IPS-20b (cell line): ENCODE measurements around the gene SEC22B.
"Not testable (repeated sequence)": the region's sequence is repeated elsewhere in the genome, so short reads cannot be mapped to it uniquely, and the experiment has no call there.

Source experiments
- H3K27ac ChIP-seq: one replicate; pipeline ENCODE4 v1.5.1; 2013; ENCODE audit warnings: low read length
- H3K27me3 ChIP-seq: 2 replicates; pipeline ENCODE4 v1.6.1; 2013; ENCODE audit warnings: mild to moderate bottlenecking, low read length, inconsistent platforms; ENCODE audit not compliant: insufficient read depth
- H3K36me3 ChIP-seq: 2 replicates; pipeline ENCODE4 v1.6.1; 2013; ENCODE audit warnings: low read depth, mild to moderate bottlenecking, inconsistent platforms, low read length, moderate library complexity; ENCODE audit not compliant: insufficient read depth
- H3K4me1 ChIP-seq: 2 replicates; pipeline ENCODE4 v1.6.1; 2013; ENCODE audit warnings: mild to moderate bottlenecking, control low read depth, inconsistent platforms, low read length, moderate library complexity; ENCODE audit not compliant: insufficient read depth
- H3K4me3 ChIP-seq: 2 replicates; pipeline ENCODE4 v1.5.1; 2013; ENCODE audit warnings: mild to moderate bottlenecking, low read length, inconsistent platforms
- H3K9ac ChIP-seq: 2 replicates; pipeline ENCODE4 v1.6.1; 2013; ENCODE audit warnings: low read depth, mild to moderate bottlenecking, inconsistent platforms, low read length, moderate library complexity
- H3K9me3 ChIP-seq: 2 replicates; pipeline ENCODE4 v1.6.1; 2013; ENCODE audit warnings: mild to moderate bottlenecking, low read depth, low read length, inconsistent platforms; ENCODE audit not compliant: insufficient read depth

Gene SEC22B

DNA sequence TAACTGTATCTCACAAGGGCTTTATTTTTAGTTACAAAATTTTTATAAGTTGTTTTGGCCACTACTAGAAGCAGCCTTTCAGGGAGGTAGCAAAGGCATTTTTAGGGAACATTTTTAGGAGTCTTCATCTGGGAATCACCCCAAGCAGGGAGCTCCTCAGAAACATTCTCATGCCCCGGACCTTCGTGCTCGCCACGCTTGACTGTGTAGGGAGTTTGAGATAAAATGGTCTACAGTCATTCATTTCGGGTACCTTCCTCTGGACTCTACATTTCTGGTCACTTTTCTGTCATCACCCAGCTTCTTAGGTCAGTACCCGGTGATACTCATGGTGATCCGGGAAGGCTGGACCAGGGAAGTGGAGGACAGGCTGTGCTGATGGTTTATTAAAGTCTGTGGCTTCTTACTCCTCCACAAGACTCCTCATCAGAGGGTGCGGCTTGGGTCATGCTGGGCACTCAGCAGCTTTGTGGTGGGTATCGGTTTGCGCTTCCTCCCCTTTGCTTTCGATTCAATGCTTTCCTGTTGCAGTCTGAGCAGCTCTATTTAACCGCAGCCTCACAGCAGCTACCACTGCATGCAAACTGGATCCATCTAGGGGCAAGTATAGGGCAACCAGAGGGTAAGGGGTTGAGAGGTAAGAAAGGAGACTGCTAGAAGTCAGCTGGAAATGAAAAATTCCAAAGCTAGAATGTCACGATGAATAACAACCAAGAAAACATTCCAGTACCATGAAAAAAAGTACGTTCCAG is 33.6 kb downstream of the SEC22B start:
- not testable (repeated sequence) for H3K27me3 ChIP-seq, H3K4me1 ChIP-seq, H3K9ac ChIP-seq, H3K4me3 ChIP-seq, H3K9me3 ChIP-seq, H3K27ac ChIP-seq, H3K36me3 ChIP-seq

GRCh38 chr1:120141865-120142264 is 34.5 kb downstream of the SEC22B start:
- not testable (repeated sequence) for H3K27ac ChIP-seq, H3K4me3 ChIP-seq, H3K36me3 ChIP-seq, H3K9me3 ChIP-seq, H3K4me1 ChIP-seq, H3K9ac ChIP-seq
- H3K27me3 ChIP-seq = peaks cover 11% of the 10 kb centered on the region

GRCh38 chr1:120140656-120141265 is 35.6 kb downstream of the SEC22B start:
- H3K36me3 ChIP-seq, H3K9ac ChIP-seq, H3K9me3 ChIP-seq, H3K4me1 ChIP-seq, H3K4me3 ChIP-seq, H3K27ac ChIP-seq: not testable (repeated sequence)
- peaks cover 21% of the 10 kb centered on the region for H3K27me3 ChIP-seq

GRCh38 chr1:120136086-120136485 is 40.2 kb downstream of the SEC22B start:
- not testable (repeated sequence) for H3K4me1 ChIP-seq, H3K27ac ChIP-seq, H3K9me3 ChIP-seq, H3K36me3 ChIP-seq, H3K4me3 ChIP-seq, H3K9ac ChIP-seq
- H3K27me3 ChIP-seq = peaks cover 58% of the 10 kb centered on the region

DNA sequence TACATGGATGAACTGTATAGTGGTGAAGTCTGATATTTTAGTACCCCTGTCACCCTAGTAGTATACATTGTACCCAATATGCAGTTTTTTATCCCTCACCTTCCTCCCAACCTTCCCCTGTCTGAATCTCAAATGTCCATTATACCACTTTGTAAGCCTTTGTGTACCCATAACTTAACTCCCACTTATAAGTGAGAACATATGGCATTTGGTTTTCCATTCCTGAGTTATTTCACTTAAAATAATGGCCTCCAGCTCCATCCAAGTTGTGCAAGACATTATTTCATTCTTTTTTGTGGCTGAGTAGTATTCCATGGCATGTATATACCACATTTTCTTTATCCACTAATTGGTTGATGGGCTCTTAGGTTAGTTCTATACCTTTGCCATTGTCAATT is 42.4 kb downstream of the SEC22B start:
- not testable (repeated sequence) for H3K9ac ChIP-seq, H3K9me3 ChIP-seq, H3K36me3 ChIP-seq, H3K4me3 ChIP-seq, H3K4me1 ChIP-seq, H3K27ac ChIP-seq
- H3K27me3 ChIP-seq = peaks cover 63% of the 10 kb centered on the region

GRCh38 chr1:120133228-120133927 is 42.9 kb downstream of the SEC22B start:
- no peaks in the 10 kb centered on the region for H3K9me3 ChIP-seq
- no peak overlapping the region for H3K27ac ChIP-seq

GRCh38 chr1:120132406-120132763 is 43.9 kb downstream of the SEC22B start:
- not testable (repeated sequence) for H3K36me3 ChIP-seq, H3K27ac ChIP-seq

More at GRCh38 chr1:120133228-120133927, 42.9 kb downstream of the SEC22B start:
- H3K27me3 ChIP-seq = peaks cover 63% of the 10 kb centered on the region
- H3K36me3 ChIP-seq = no peaks in the 10 kb centered on the region
- H3K4me1 ChIP-seq = peaks cover 3% of the 10 kb centered on the region; the same call in 1 of the 2 replicates
- H3K9ac ChIP-seq = no peak overlapping the region
- no peak overlapping the region for H3K4me3 ChIP-seq

DNA sequence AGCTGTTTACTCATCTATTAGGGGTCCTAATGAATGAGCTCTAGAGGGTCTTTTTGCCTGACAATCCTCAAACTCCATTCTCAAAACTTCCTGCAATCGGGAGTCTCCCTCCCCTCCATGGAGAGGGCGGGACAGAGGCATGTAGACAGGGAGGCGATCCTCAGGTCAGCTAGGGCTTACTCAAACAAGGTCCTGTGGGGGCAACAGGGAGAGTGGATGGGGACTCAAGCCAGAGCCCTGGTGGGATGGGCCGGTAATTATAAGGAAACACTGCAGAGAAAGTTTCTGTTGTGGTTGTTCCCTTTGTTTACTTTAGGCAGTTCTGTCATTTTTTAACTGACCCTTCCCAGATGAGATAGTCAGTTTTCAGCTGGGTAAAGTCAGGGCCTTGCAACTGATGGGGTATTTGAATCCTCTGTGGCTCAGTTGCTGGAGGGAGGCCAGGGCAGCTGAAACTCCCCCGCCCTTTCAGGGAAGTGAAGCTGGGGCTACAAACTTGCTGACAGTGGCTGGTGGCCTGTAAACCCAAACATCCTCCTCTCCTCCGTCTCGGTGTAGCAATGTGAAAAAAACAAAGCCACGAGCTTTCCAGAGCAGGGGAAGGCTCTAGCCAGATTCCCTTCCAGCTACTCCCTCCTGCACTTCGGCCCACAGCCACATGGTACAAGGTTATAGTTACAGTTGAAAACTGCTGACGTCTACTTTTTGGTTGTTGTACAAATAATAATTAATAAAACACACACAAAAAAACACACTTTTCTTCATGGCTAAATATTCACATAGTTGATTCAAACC is 44.5 kb downstream of the SEC22B start:
- H3K27ac ChIP-seq, H3K4me1 ChIP-seq, H3K36me3 ChIP-seq, H3K4me3 ChIP-seq, H3K9me3 ChIP-seq, H3K9ac ChIP-seq: not testable (repeated sequence)
- peaks cover 52% of the 10 kb centered on the region for H3K27me3 ChIP-seq

More at GRCh38 chr1:120132406-120132763, 43.9 kb downstream of the SEC22B start:
- H3K27me3 ChIP-seq = peaks cover 58% of the 10 kb centered on the region
- not testable (repeated sequence) for H3K4me3 ChIP-seq, H3K4me1 ChIP-seq, H3K9me3 ChIP-seq, H3K9ac ChIP-seq

- peaks cover 14% of the 10 kb centered on the region; the same call in 1 of the 2 replicates for H3K27me3 ChIP-seq
- not testable (repeated sequence) for H3K9ac ChIP-seq, H3K9me3 ChIP-seq, H3K4me3 ChIP-seq, H3K36me3 ChIP-seq, H3K4me1 ChIP-seq, H3K27ac ChIP-seq
Observed at GRCh38 chr1:120127921-120128320, 48.4 kb downstream of the SEC22B start.

DNA sequence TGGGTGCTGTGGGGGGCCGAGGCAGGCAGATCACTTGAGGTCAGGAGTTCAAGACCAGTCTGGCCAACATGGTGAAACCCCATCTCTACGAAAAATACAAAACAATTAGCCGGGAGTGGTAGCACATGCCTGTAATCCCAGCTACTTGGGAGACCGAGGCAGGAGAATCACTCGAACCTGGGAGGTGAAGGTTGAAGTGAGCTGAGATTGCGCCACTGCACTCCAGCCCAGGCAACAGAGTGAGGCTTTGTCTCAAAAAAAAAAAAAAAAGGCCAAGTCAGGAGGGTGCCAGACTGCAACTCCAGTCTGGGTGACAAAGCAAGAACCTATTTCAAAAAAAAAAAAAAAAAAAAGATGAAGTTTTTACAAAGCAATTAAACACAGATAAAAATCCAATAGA is 50.1 kb downstream of the SEC22B start:
- not testable (repeated sequence) for H3K4me1 ChIP-seq, H3K36me3 ChIP-seq, H3K27me3 ChIP-seq, H3K9me3 ChIP-seq, H3K4me3 ChIP-seq, H3K27ac ChIP-seq, H3K9ac ChIP-seq

DNA sequence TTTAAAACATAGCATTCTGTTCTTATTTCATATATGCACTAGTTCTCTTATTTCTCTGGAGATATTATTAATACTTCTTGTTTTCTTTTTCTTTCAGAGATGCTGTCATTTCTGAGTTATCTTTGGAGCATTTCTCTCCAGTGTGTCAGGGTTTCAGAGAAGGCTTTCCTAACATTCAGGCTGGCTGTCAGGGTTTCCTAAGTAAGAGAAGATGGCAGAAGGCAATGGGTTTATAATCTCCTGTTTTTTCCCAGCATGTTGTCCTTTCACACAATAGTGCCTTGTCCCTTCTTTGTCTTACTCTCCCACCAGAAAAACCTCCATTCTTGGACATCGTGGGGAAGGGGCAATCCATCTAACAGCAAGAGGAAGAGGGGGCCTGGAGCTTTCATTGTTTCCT is 51.7 kb downstream of the SEC22B start:
- H3K9ac ChIP-seq, H3K4me3 ChIP-seq, H3K27ac ChIP-seq, H3K27me3 ChIP-seq, H3K4me1 ChIP-seq, H3K36me3 ChIP-seq, H3K9me3 ChIP-seq: not testable (repeated sequence)
